Heart left ventricle (tissue), 16 donors: ENCODE measurements around the gene ZW10. TPM values are rescaled to one million over a fixed set of nuclear protein-coding genes. Genes with fewer than 3 reads are reported as not detected.

Source experiments
- ATAC-seq, 4 donors: fragments of 200-7000 bp; cut with Tn5 transposase; one replicate each; pipeline ENCODE4 v1.9.1; 2020 to 2022; ENCODE audit warnings: moderate library complexity in 4 of 4, mild to moderate bottlenecking in 3 of 4, moderate number of reproducible peaks in 1 of 4
- DNase-seq, 5 donors: peaks; one replicate each; pipeline ENCODE4 v3.0.0-alpha.2; 2020
- H3K27ac ChIP-seq, 12 donors: fragments of 200-600 bp; sonication (generic) in 4 of 12; one replicate each; pipeline versions ENCODE4 v1.5.0 to v1.8.0; 2016 to 2022; ENCODE audit warnings: mild to moderate bottlenecking in 2 of 12
- H3K27me3 ChIP-seq, 9 donors: fragments of 200-600 bp; sonication (generic) in 2 of 9; one replicate each; pipeline versions ENCODE4 v1.5.1 to v1.8.0; 2016 to 2022; ENCODE audit warnings: mild to moderate bottlenecking in 3 of 9
- H3K36me3 ChIP-seq, 9 donors: fragments of 200-600 bp; sonication (generic) in 2 of 9; one replicate each; pipeline versions ENCODE4 v1.5.0 to v1.8.0; 2018 to 2022; ENCODE audit warnings: mild to moderate bottlenecking in 2 of 9
- H3K4me1 ChIP-seq, 12 donors: fragments of 200-600 bp; sonication (generic) in 4 of 12; one replicate each; pipeline versions ENCODE4 v1.5.0 to v1.8.0; 2016 to 2022; ENCODE audit warnings: mild to moderate bottlenecking in 3 of 12
- H3K4me3 ChIP-seq, 12 donors: fragments of 200-600 bp; sonication (generic) in 4 of 12; one replicate each; pipeline versions ENCODE4 v1.5.0 to v1.8.0; 2017 to 2022; ENCODE audit warnings: mild to moderate bottlenecking in 9 of 12, moderate library complexity in 4 of 12
- H3K9me3 ChIP-seq, 12 donors: fragments of 200-600 bp; sonication (generic) in 4 of 12; one replicate each; pipeline versions ENCODE4 v1.5.0 to v1.8.0; 2016 to 2022; ENCODE audit warnings: mild to moderate bottlenecking in 1 of 12
- CTCF ChIP-seq, 12 donors: fragments of 200-600 bp; sonication (generic) in 4 of 12; IDR thresholded peaks; one replicate each; pipeline versions ENCODE4 v1.5.0 to v1.8.0; 2018 to 2022; ENCODE audit warnings: antibody characterized with exemption in 12 of 12, mild to moderate bottlenecking in 5 of 12
- POLR2A ChIP-seq, 2 donors: fragments of 450-650 bp; IDR thresholded peaks; one replicate each; pipeline ENCODE4 v1.6.1; 2017; ENCODE audit warnings: antibody characterized with exemption in 2 of 2, mild to moderate bottlenecking in 2 of 2, moderate library complexity in 2 of 2
- WGBS, 4 donors: extraction: QIAGEN DNeasy Blood & Tissue Kit in 2 of 4; methylation state at CpG; one replicate each; pipeline versions ENCODE4 v1.1.5 to v1.1.7; 2013 to 2018; 5-methylcytosine and 5-hydroxymethylcytosine counted together
- intact Hi-C, 10 donors: fragments of 100-400 bp; cut with DNase I; formaldehyde crosslinking; loops; one replicate each; pipeline versions ENCODE4 v1.11.1 to v1.14.2; 2022
- polyA plus RNA-seq, 2 donors: library from polyadenylated mRNA; stranded (reverse); fragments of 200-250 nt; gene quantifications; one replicate each; pipeline ENCODE4 v1.2.3, GENCODE V29; 2013
- total RNA-seq, 9 donors: library from RNA; depleted of rRNA in 2 of 9; stranded (reverse); fragments of >200 nt in 2 of 9; fragmentation: NEBNext Ultra II Directional in 3 of 9; extraction: Animal tissue kit (Norgen Biotek cat#: 25700) in 3 of 9; gene quantifications; one replicate each; pipeline versions ENCODE4 v1.1.0 to v1.2.4, GENCODE V29; 2016 to 2023
- donor health status: ischemic (EF 13 %, LVEDD 7.1; RV severe dilation, severe dysfunction).
- donor health status: healthy with polysubstance abuse.
- donor health status: DM: no; HTN: yes; CAD: no.
- donor health status: DM: no; HTN: no; CAD: no.
- donor health status: ischemic (EF 25% LVEDD 6.9; RV normal size, moderate dysfunction).
- donor health status: ischemic (EF 25% LVEDD 5.7; RV mildly dilated, moderate dysfunction).
- donor health status: healthy.
- donor health status: DM: yes; HTN: yes; CAD: no.
- donor health status: ischemic (EF 35%, LVEDD 5.7; RV mildly dilated, moderate dysfunction).
- donor health status: nonischemic (EF 11% LVEDD 7.7; RV severe dilation, severe dysfunction).
- donor health status: DM: yes; HTN: yes; CAD: no.
- donor health status: PGD.
- donor health status: ischemic (EF 29% LVEDD 5.4; RV normal size, mild dysfunction).
- donor health status: nonischemic (EF 23%, LVEDD 6.1; RV moderate dilation, normal function).

ZW10 gene
- total and polyA plus RNA-seq, 11 donors: 2.2 to 12.0 (median 9.8) TPM

- Histone ChIP-seq H3K36me3 (peaks cover 0 to 98% (median 64%) of the 10 kb centered on the region in 9 donors), H3K9me3 (no peaks in the 10 kb centered on the region), H3K4me3 (no peak overlapping the region), H3K27ac (no peak overlapping the region), H3K27me3 (no peaks in the 10 kb centered on the region), H3K4me1 (peaks cover 0 to 3% (median 0%) of the 10 kb centered on the region in 12 donors)
- 83 to 93% (median 86%) methylated on average over 1 of the region's 1 CpG for WGBS, 4 donors
- no peak for ATAC-seq
- intact Hi-C loops: no loop called here
- DNase-seq: no peak
- TF ChIP-seq CTCF (IDR thresholded peaks at IDR 0.05) (no peak), POLR2A (IDR thresholded peaks at IDR 0.05) (no peak)
These were observed 43.7 kb upstream of the ZW10 start for GRCh38 chr11:113817162-113817561.

GRCh38 chr11:113814181-113814580, 40.7 kb upstream of the ZW10 start:
- Histone ChIP-seq H3K4me1 (peaks cover 0 to 3% (median 0%) of the 10 kb centered on the region in 12 donors), H3K36me3 (peaks cover 0 to 98% (median 62%) of the 10 kb centered on the region in 9 donors), H3K27me3 (no peaks in the 10 kb centered on the region), H3K9me3 (no peaks in the 10 kb centered on the region), H3K4me3 (no peak overlapping the region), H3K27ac (no peak overlapping the region)
- no peak for DNase-seq
- no peak for ATAC-seq
- no peak for TF ChIP-seq POLR2A (IDR thresholded peaks at IDR 0.05)
- TF ChIP-seq CTCF (IDR thresholded peaks at IDR 0.05): no peak
- intact Hi-C loops: no loop called here

DNA sequence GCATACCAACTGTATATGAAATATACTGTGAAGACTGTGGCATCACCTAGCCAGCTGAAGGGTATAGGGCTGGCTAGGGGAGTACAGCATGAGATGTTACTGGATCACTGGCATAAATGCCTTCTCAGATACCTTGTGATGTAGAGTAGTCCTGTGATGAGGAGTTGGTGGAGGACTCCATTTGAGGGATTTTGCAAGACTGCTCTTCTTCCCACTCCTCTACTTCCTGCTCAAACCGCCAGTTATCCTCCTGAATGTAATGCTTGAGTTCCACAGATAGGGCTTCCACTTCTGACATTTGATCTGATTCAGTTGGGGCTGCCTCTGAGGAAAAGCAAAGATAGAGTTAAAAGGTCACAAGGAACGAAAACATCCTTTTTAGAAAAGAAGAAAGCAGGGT, 35.4 kb upstream of the ZW10 start:
- intact Hi-C loops: loop anchor here in 1 of 10 donors (10.0 kb wide), 1 partner anchor 456 kb away; no protein-coding TSS in a partner anchor
- DNase-seq (no peak), ATAC-seq (no peak)
- H3K9me3 ChIP-seq: no peaks in the 10 kb centered on the region
- peaks cover 0 to 100% (median 83%) of the 10 kb centered on the region in 9 donors for H3K36me3 ChIP-seq
- no peak overlapping the region for H3K27ac ChIP-seq
- no peaks in the 10 kb centered on the region for H3K27me3 ChIP-seq
- TF ChIP-seq POLR2A (IDR thresholded peaks at IDR 0.05): no peak
- no peak for TF ChIP-seq CTCF (IDR thresholded peaks at IDR 0.05)
- 42 to 48% (median 45%) methylated on average over 2 of the region's 2 CpGs for WGBS, 4 donors
- no peak overlapping the region for H3K4me3 ChIP-seq
- peaks cover 0 to 2% (median 0%) of the 10 kb centered on the region in 12 donors for H3K4me1 ChIP-seq

DNA sequence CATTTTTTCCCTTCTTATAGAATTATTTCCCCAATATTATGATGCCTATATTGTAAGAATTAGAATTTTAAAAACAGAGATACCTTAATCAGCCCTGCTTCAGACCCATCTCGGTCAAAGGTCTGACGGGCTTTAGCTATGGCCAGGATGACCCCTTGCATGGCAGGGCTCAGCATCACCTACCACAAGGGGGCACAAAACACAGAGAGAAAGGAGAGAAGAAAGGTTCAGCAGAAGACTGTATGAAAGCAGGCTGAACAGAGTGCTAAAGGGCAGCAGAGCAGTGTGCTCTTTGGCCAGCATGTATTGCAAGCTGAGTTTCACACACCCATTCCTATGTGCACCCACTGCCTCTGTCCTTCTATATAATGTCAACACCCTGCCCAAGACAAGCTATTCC, 32.9 kb upstream of the ZW10 start:
- Histone ChIP-seq H3K4me3 (no peak overlapping the region), H3K27me3 (no peaks in the 10 kb centered on the region), H3K27ac (no peak overlapping the region), H3K36me3 (peaks cover 0 to 100% (median 90%) of the 10 kb centered on the region in 9 donors), H3K9me3 (no peaks in the 10 kb centered on the region), H3K4me1 (no peaks in the 10 kb centered on the region)
- intact Hi-C loops: loop anchor here in 1 of 10 donors (10.0 kb wide), 1 partner anchor 458 kb away; no protein-coding TSS in a partner anchor
- ATAC-seq: peak in 3 of 4 donors; percentile 59 to 75 (median 68)
- DNase-seq: no peak
- peak in 10 of 12 donors; percentile 18 to 45 (median 31) for TF ChIP-seq CTCF (IDR thresholded peaks at IDR 0.05)
- TF ChIP-seq POLR2A (IDR thresholded peaks at IDR 0.05): no peak
- 86 to 100% (median 92%) methylated on average over 2 of the region's 2 CpGs for WGBS, 4 donors
